GM18519 (cell line): ENCODE results near the gene KDM5C.

Experiments used
- ATAC-seq: cut with Tn5 transposase; IDR thresholded peaks from one replicate; pipeline ENCODE4 v1.9.1; 2021; ENCODE audit warnings: mild to moderate bottlenecking, moderate library complexity; ENCODE audit not compliant: unreplicated experiment, low FRiP score

Gene KDM5C

DNA sequence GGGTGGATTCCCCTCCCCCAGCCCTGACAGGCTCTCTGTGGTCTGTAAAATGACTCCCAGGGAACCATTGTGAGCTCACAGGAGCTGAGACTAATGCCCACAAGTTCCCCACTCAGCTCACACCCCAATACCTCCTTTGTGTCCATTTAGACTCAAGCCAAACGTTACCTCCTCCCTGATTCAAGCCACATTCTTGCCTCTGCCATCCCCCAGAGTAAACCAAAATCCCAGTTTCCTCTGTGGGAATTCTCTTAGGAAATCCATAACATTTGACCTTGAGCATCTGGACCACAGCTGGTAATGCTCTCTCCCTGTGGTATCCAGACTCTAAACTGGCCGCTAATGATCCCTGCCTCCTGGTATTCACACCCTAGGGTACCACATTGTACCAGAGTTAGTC is 26.3 kb upstream of the KDM5C start:
- no peak for ATAC-seq

DNA sequence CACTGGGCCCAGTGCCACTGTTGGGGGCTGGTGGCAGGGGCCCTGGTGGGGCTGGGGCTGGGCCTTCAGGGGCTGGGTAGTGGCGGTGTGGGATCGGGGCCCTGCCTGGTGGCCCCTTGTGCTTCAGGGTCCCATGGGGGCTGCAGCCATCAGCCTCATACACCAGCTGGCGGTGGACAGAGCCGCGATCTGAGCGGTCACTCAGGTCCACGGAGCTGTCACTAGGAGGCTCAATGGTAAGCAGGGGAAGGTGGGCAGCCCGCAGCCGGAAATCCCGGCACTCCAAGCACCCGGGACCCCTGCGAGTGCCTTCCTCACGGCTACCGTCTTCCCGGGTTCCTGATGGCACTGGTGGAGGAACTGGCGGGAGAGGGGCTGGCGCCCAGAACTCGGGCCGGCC is 25.5 kb upstream of the KDM5C start:
- no peak for ATAC-seq

DNA sequence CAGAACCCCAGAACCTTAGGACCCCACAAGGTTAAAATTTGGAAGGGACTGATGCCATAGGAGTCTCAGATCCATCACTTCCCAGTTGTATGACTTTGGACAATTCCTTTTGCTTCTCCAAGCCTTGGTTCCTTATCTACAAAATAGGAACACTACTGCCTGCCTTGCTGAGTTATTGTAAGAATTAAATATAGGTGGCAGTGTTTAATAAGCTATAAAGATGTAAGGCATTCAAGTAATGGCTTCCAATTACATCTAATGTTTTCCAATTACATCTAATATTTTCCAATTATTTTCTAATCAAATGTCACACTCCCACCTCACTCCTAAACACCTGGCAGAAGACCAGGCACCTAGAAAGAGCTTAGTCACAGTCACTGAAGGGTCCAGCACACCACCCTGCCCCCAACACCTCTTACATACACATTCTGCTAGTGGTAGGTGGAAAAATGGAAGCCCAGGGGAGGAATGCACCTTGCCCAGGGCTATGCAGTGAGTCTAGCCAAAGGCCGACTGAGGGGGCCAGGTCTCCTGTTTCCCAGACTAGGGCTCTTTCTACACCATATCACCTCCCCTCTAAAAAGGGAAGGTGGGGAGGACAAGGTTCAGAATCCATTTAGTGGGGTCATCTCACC is 24.5 kb upstream of the KDM5C start:
- ATAC-seq = no peak

DNA sequence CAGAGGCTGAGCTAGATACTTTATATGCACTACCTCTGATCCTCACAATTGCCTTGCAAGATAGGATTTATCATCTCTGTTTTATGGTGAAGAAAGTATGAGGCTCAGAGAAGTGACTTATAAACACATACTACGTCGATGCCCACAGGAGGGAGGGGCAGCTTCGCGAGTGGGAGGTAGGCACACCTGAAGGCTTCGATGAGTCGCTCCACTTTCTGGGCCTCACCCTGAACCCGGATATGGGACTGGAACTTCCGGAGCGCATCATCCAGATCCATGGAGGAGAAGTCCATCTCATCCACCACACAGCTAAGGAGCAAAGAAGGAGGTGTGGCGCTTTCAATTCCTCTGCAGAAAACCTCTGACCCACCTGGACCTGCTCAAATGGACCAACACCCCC is 22.9 kb upstream of the KDM5C start:
- no peak for ATAC-seq

DNA sequence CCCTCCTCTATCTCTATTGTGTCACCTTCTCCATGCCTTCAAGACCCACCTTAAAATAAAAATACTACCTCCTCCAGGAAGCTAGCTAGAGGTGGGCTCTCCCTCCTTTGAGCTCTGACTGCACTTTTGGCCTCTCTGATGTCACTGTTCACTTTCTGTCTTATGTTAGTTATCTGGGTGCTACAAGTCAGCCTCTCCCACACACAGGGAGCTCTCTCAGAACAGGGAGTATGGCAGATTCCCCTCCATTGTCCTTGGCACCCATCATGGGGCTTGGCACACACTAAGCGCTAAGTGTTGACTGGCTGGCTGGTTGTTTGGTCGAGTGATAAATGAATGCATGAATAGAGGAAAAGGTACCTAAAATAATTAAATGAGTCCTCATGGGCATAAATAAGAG is 21.2 kb upstream of the KDM5C start:
- no peak for ATAC-seq

DNA sequence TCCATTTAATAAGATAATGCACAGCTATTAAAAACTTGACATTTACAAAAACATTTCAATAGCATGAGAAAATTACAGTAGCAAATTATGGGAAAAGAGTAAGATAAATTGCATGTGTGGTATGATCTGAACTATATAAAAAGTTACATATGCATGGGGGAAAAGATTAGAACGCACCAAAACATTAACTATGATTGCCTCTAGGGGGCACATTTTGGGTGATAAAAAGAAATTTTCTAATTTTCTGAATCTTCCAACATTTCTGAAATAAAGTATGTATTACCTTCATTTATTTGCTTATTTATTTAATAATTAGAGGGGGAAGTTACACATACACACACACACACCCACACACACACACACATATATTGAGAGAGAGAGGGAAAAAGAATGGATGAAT is 19.6 kb upstream of the KDM5C start:
- no peak for ATAC-seq

DNA sequence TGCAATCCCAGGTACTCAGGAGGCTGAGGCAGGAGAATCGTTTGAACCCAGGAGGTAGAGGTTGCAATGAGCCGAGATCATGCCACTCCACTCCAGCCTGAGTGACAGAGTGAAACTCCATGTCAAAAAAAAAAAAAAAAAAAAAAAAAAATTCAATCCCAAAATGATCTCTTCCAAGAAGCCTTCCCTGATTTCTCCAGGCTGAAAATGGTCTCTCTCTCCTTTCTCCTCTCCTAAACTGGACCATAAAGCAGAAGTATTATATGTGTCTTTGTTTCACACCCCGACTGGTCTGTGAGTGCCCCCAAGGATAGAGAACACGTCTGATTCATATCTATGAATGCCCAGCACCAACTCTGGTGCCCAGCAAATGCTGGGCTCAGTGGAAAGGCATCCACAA is 17.3 kb upstream of the KDM5C start:
- ATAC-seq = no peak

DNA sequence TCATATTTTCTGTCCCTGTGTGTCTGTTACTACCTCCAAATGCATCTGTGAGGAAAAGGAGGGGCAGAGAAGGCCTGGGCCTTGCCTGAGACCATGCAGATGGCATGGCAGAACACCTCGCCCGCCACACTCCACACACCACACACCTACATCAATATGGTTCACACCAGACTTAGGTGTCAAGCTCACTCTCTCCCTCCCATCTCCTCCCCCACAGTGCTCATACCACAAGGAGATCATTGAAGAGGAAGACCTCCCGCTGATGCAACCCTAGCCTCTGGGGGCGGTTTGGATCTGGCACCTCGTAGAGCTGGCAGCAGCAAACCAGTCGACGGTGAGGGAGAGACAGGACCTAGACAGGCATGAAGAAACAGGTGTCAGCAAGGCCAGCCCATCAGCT is 16.6 kb upstream of the KDM5C start:
- no peak for ATAC-seq

DNA sequence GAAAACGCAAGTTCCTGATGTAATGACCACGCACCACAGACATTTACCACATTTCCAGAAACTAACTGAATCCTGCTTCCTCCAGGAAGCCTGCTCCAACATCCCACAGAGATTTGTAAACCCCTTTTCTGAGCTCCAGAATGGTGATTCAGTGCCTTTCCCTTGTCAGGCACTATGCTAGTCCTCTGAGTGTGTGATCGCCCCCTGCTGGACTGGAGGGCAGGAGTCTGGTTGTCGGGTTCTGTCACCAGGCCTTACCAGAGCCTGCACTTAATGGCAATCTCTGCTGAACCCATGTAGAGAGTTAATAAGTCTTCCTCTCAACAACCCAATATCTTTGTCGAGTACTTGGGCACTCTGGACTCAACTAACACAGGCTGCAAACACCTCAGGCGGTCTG is 14.5 kb upstream of the KDM5C start:
- ATAC-seq = no peak

DNA sequence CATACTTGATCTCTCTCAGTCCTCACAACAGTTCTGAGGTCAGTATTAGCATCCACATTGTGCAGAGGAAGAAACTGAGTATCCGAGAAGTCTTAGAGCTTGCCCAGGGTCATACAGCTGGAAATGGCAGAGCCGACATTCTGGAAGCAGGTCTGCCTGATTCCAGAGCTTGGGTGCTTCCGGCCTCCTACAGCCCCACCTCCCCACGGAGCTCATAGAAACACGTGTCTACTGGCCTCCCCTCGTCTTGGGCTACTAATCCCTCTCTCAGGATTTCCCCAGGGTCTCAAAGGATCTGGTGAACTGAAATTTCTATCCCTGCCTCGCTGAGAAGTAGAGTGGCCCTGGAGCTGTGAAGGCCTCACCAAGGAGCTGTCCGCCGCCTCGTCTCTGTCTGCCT is 12.0 kb upstream of the KDM5C start:
- no peak for ATAC-seq

DNA sequence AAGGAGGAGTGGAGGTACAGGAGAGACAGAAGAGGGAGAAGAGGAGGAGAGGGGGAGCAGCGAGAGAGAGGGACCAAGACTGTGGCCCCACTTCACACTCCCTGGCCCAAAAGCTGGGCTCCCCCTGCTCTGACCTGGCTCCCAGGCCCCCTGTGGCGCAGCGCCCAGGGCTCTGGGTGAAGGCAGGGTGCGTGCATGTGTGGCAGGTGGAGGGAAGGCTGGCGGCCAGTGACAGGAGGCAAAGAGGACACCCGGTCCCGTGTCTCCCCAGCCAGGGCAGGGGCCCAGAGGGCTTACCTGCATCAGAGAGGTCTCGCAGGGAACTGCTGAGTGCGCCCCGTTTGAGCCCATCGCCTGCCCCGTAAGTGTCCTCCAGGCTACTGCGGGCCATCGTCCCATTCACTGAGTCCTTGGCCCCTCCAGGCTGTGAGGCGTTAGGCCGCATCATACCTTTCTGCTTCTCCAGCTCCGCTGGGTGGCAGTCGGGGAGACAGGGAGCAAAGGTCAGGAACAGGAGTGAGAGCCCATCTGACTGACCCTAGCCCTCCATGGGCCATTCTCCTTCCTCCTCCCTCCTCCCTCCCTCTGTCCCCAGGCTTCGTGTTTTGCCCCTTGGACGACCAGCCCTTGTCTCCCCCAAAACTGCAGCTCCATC is 11.1 kb upstream of the KDM5C start:
- ATAC-seq = no peak

DNA sequence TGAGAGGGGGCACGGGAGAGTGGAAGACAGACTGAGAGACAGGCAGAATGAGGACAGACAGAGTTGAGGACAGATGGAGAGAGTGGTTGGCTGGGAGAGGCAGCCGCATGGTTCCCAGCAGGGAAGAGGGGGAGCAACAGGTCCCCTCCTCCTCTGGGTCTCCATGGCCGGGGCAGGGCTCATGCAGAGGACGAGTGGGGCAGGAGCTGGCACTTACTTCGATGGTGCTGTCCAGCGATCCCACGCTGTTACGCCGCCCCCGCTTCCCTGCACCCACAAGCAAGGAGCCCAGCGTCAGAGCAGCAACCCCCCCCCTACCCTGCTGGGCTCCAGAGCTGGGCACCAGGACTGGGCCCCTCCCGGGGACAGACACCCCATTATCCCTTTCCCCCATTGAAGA is 10.6 kb upstream of the KDM5C start:
- no peak for ATAC-seq

DNA sequence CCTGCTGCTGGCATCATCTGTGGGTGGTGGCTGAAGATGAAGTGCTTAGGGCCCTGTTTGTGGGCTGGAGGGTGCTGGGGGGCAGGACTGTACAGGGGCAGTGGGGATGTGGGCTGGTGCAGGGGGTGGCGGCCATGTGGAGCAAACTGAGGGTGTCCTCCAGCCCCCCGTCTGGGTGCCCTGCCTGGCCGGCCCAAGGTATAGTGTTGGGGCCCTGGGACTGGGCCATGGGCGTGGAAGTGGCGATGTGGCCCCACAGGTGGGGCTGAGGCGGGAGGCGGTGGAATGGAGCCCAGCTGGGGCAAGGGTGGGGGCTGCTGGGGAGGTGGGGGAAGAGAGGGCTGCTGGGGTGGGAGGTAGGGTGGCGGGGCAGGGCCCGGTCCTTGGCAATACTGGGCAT is 9.5 kb upstream of the KDM5C start:
- ATAC-seq = no peak

DNA sequence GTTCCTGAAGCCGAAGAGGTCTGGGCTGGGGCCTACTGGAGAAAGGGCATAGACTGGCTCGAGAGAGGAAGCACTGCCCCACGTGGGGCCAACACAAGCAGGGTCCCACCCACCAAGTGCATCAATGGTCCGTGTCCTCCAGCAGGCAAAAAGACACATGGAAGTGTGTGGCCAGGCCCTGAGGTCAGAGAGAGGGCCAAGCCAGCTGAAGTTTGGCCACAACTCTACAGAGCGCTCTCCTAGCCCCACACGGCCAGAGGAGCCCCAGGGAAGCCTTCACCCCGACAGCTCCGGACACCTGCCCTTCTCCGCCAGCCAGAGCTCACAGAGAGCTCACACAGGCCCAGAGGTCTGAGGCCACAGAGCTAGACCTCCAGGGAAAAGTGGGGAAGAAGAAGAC is 8.5 kb upstream of the KDM5C start:
- ATAC-seq = no peak

DNA sequence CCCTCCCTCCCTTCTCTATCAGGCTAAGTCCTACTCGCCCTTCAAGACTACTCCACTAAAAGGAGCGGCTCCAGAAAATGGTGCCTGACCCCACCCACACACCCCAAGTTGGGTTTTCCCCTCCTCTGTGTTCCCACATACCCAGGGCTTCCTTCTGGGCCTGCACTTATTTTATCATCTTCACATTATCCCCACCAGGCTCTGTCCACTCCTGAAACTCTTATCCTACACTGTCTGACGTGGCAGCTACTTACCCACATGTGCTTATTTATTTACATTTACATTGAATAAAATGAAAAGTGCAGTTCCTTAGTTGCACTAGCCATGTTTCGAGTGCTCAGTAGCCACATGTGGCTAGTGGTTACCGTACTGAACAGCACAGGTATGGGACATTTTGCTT is 5.1 kb upstream of the KDM5C start:
- no peak for ATAC-seq

DNA sequence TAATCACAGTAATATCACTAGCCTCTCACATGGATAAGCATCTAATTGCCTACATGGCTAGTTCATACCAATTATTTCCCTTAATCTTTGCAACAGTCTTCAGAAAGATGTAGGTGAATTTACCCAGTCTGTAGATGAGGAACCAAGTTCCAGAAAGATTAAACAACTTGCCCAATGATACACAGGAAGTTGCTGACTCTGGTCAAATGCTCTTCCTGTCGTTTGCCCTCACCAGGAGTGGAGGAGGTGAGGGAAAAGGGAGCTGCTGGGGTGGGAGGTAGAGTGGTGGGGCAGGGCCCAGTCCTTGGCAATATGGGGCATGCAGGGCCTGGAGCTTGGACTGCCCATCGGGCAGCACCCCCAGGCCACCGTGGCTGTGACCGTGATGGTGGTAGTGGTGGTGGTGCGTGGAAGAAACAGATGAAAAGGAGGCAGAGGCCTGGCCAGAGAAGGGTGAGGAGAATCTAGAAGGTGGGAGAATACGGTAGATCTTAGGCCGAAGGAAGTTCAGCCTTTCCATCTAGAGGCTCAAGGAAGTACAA is 2.3 kb upstream of the KDM5C start:
- ATAC-seq = no peak

DNA sequence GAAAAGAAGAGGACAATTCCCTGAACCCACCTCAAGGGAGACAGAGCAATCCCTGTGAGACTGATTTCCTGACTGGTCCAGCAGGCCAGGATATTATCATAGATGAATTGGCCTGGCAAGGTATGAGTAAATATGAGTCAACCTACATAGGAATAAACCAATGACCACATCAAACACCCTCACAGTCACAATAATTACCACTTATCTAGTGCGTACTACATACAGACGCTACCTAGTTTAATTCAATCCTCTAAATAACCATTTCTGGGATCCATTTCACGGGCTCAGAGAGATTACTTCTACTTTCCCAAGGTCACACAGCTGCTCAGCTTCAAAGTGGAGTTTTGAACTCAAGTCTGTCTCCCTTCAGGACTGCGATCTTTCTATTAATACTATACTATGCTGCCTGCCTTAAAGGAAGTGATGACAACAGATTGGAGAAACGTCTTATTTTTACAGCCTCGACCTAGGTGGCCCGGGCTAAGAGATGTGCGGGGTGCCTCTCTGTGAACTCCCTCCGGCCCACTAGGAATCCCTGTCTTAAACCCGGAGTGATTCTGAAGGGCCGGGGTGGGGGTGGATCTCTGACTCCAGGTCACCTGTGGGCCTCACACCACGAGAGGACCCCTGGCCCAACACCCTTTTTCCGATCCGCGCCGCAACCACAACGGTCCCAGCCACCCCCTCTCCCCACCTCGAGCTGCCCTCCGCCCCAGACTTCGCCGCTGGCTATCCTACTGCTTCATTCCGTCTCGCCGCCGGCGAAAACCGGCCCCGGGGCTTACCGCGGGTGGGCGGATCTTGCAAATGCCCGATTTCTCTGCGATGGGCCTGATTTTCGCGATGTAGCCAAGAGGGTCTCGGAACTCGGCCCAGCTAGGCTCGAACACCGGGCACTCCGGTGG is 800 bp downstream of the KDM5C start:
- ATAC-seq = no peak

DNA sequence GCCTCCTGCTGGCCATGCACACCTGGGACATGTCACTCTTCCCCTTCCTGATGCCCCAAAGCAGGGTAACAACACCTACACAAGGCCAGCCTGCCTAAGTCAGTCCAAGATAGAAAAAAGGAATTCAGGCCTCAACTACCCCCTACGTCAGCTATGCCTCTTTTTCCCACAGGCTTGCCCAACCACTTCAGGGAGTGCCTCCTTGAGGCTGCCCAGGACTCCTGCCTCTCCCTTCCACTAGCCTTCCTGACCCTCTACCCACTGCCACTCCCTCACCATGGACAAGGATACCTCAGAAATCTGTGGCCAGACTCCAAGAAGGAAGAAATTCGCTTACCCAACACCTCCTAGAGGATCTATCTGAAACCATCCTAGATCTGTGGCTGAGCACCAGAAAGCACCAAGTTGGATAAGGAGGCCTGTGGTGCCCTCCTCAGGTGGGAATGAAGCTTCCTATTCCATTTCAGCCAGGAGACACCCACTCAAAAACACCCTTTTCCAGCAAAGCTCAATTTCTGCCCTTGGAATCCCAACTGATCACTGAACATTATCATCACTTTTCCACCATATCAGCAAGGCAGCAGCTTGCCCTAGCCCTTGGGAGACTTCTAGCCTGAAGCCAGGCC is 1.8 kb downstream of the KDM5C start:
- no peak for ATAC-seq

DNA sequence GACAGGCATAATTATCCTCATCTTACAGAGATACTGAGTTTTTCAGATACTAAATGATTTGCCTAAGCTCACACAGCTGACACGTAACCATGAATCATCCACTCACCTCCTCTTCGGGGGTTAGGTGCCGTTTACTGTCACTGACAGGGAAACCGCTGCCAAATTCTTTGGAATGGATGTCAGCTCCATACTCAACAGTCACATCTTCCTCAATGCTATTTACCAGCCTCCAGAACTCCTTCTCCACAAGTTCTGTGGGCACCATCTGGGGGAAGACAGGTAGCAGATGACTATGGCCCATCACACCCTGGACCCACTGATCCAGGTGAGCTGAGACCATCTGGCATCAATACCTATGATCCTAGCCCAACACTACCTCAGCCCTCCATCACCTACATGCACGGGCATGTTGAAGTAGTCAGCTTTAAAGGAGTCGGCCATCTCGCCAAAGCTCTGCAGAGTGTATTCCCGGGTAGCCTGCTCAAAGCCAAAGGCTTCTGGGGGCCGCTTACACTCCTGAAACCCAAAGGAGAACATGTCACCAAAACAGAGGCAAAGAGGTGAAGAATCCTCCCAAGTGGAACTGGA is 13.5 kb downstream of the KDM5C start:
- ATAC-seq = no peak

DNA sequence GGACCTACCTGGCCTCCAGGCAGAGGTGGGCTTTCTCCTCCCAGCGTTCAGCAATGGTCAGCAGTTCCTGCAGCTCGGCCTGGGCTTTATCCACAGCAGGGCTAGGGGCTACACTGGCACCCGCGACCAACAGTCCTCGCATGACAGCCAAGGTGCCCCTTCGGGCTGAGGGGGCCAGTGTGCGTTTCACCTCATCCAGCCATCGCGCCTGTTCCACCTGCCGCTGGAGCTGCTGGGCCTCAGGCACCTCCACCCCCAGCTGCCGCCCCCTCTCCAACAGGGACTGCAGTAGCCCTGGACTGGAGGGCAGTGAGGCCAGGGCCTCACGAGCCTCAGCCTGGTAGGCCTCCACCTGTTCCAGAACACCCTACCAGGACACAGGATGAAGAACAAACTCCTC is 28.3 kb downstream of the KDM5C start:
- no peak for ATAC-seq

DNA sequence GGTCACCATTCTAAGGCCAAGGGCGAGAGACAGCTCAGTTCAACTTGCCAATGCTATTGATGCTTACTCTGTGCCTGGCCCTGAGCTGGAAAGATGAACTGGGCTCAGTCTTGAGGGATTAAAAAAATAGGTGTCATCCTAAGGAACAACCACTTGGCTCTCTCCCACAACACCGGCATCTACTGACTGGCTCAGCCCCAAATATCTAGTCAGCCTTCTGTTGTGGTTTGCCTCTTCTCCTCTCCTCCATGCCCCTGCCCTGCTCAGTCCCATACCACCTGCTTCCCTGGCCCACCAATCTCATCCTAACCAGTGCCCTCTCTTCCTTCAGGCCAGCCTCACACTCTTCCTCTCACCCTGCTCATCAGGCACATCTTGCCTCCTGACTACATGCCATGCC is 29.6 kb downstream of the KDM5C start:
- no peak for ATAC-seq
